ENCODE measurements around the gene ATP8B4.

ATP8B4 gene

DNA sequence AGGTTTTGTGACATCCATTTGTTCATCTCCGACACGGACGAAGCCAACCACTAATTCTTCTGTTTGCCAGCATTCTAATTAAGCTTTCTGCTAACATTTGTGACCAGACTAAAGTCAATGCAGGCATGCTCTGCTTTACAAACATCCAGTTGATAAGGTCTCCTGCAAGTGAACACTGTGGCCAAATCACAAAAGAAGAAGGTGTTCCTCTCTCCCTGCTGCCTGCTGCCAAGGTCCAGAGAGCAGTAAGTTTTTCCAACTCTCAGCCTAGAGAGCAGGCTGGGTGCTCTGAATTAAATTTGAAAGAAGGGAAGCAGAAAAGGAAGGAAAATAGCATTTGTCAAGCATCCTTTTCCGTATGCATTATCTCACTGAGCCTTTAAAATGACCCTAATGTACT, 133.6 kb downstream of the ATP8B4 start:
- Histone ChIP-seq H3K9me3 (ENCODE audit: low read length) (no peaks in the 10 kb centered on the region), H2AFZ (ENCODE audit: low read length) (no peak overlapping the region), H3K27me3 (ENCODE audit: insufficient read depth, low read length) (no peaks in the 10 kb centered on the region), H3K9me2 (ENCODE audit: low read depth, low read length) (no peaks in the 10 kb centered on the region), H3K79me2 (ENCODE audit: insufficient read depth, low read length) (no peaks in the 10 kb centered on the region), H3K36me3 (ENCODE audit: insufficient read depth, low read length) (no peaks in the 10 kb centered on the region), H3K4me2 (ENCODE audit: low read length) (no peak overlapping the region), H3F3A (ENCODE audit: insufficient read depth, low read length) (no peaks in the 10 kb centered on the region), H3K27ac (ENCODE audit: low read depth, low read length, poor library complexity, severe bottlenecking) (no peak overlapping the region), H3K4me1 (ENCODE audit: insufficient read depth, low read length, severe bottlenecking) (no peaks in the 10 kb centered on the region), H3K9ac (ENCODE audit: low read length) (no peak overlapping the region), H4K20me1 (ENCODE audit: insufficient read depth, low read length) (no peaks in the 10 kb centered on the region), H3K4me3 (ENCODE audit: low read depth, low read length, poor library complexity, severe bottlenecking) (no peak overlapping the region)
- TF ChIP-seq EZH2 (IDR thresholded peaks at IDR 0.05; ENCODE audit: borderline replicate concordance, low read length), result no peak
- TF ChIP-seq, protein P1, sequence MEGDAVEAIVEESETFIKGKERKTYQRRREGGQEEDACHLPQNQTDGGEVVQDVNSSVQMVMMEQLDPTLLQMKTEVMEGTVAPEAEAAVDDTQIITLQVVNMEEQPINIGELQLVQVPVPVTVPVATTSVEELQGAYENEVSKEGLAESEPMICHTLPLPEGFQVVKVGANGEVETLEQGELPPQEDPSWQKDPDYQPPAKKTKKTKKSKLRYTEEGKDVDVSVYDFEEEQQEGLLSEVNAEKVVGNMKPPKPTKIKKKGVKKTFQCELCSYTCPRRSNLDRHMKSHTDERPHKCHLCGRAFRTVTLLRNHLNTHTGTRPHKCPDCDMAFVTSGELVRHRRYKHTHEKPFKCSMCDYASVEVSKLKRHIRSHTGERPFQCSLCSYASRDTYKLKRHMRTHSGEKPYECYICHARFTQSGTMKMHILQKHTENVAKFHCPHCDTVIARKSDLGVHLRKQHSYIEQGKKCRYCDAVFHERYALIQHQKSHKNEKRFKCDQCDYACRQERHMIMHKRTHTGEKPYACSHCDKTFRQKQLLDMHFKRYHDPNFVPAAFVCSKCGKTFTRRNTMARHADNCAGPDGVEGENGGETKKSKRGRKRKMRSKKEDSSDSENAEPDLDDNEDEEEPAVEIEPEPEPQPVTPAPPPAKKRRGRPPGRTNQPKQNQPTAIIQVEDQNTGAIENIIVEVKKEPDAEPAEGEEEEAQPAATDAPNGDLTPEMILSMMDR (IDR thresholded peaks at IDR 0.05; ENCODE audit: low read length), result no peak

DNA sequence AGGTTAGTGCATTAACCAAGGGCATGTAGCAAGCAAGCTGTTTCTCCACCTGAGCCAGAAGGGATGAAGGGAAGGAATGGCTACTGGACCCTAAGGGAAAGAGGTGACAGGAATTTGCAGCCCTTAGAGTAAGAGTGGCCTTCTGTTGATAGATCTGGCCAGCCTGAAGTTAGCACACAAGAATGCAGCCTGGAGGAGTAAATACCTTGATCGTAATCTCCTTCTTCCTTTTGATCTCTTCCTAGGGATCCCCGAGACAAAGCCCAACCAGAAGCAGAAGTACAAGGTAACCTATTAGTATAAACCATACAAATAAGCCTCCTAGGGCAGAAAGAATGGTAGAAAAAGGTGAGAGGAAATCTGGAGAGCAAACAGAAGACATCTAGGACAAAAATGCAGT, 134.6 kb downstream of the ATP8B4 start:
- no peaks in the 10 kb centered on the region for H3K36me3 ChIP-seq (ENCODE audit: insufficient read depth, low read length)
- no peak overlapping the region for H3K9ac ChIP-seq (ENCODE audit: low read length)
- no peaks in the 10 kb centered on the region for H3F3A ChIP-seq (ENCODE audit: insufficient read depth, low read length)
- no peak overlapping the region for H2AFZ ChIP-seq (ENCODE audit: low read length)
- H3K27me3 ChIP-seq (ENCODE audit: insufficient read depth, low read length), result no peaks in the 10 kb centered on the region
- TF ChIP-seq, protein P1 (IDR thresholded peaks at IDR 0.05; ENCODE audit: low read length), result no peak
- no peak for TF ChIP-seq EZH2 (IDR thresholded peaks at IDR 0.05; ENCODE audit: borderline replicate concordance, low read length)
- H3K4me1 ChIP-seq (ENCODE audit: insufficient read depth, low read length, severe bottlenecking), result no peaks in the 10 kb centered on the region
- H3K4me2 ChIP-seq (ENCODE audit: low read length), result no peak overlapping the region
- H4K20me1 ChIP-seq (ENCODE audit: insufficient read depth, low read length), result no peaks in the 10 kb centered on the region
- H3K9me2 ChIP-seq (ENCODE audit: low read depth, low read length), result no peaks in the 10 kb centered on the region
- no peaks in the 10 kb centered on the region for H3K79me2 ChIP-seq (ENCODE audit: insufficient read depth, low read length)
- no peaks in the 10 kb centered on the region for H3K9me3 ChIP-seq (ENCODE audit: low read length)
- H3K4me3 ChIP-seq (ENCODE audit: low read depth, low read length, poor library complexity, severe bottlenecking), result no peak overlapping the region
- no peak overlapping the region for H3K27ac ChIP-seq (ENCODE audit: low read depth, low read length, poor library complexity, severe bottlenecking)

DNA sequence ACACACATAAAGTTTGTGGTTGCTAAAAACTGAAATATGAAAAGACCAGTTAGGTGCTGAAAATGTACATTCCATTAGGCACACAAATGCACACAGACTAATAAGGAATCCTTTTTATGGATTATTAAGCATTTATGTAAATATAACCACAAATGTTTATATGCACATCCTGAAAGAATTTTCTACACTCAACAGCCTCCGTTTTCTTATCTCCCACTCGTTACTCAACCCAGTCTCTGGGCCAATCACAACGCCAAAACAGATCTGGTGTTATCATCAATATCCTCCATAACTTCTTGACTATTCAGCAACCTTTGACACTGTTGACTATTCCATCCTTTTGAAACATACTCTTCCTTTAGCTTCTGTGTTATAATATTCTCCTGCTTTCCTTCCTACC, 136.4 kb downstream of the ATP8B4 start:
- no peak overlapping the region for H3K4me3 ChIP-seq (ENCODE audit: low read depth, low read length, poor library complexity, severe bottlenecking)

More for the DNA sequence above, 136.4 kb downstream of the ATP8B4 start:
- no peaks in the 10 kb centered on the region for H3F3A ChIP-seq (ENCODE audit: insufficient read depth, low read length)
- no peak for TF ChIP-seq EZH2 (IDR thresholded peaks at IDR 0.05; ENCODE audit: borderline replicate concordance, low read length)
- TF ChIP-seq, protein P1 (IDR thresholded peaks at IDR 0.05; ENCODE audit: low read length), result no peak
- no peak overlapping the region for H3K4me2 ChIP-seq (ENCODE audit: low read length)
- H4K20me1 ChIP-seq (ENCODE audit: insufficient read depth, low read length), result no peaks in the 10 kb centered on the region
- no peaks in the 10 kb centered on the region for H3K4me1 ChIP-seq (ENCODE audit: insufficient read depth, low read length, severe bottlenecking)
- no peaks in the 10 kb centered on the region for H3K9me2 ChIP-seq (ENCODE audit: low read depth, low read length)
- H3K79me2 ChIP-seq (ENCODE audit: insufficient read depth, low read length), result no peaks in the 10 kb centered on the region
- H3K9ac ChIP-seq (ENCODE audit: low read length), result no peak overlapping the region
- no peaks in the 10 kb centered on the region for H3K27me3 ChIP-seq (ENCODE audit: insufficient read depth, low read length)
- no peak overlapping the region for H2AFZ ChIP-seq (ENCODE audit: low read length)
- H3K27ac ChIP-seq (ENCODE audit: low read depth, low read length, poor library complexity, severe bottlenecking), result no peak overlapping the region
- H3K36me3 ChIP-seq (ENCODE audit: insufficient read depth, low read length), result no peaks in the 10 kb centered on the region
- no peaks in the 10 kb centered on the region for H3K9me3 ChIP-seq (ENCODE audit: low read length)
